DMS153 treated with DMSO at 0.1 percent for 48 hours (cell line): ENCODE data around the gene TET3.

Source experiments
- DNase-seq: peaks from one replicate; lab custom pipeline; 2025; ENCODE audit not compliant: unreplicated experiment; lab: John Stamatoyannopoulos, UW

The TET3 gene

DNA sequence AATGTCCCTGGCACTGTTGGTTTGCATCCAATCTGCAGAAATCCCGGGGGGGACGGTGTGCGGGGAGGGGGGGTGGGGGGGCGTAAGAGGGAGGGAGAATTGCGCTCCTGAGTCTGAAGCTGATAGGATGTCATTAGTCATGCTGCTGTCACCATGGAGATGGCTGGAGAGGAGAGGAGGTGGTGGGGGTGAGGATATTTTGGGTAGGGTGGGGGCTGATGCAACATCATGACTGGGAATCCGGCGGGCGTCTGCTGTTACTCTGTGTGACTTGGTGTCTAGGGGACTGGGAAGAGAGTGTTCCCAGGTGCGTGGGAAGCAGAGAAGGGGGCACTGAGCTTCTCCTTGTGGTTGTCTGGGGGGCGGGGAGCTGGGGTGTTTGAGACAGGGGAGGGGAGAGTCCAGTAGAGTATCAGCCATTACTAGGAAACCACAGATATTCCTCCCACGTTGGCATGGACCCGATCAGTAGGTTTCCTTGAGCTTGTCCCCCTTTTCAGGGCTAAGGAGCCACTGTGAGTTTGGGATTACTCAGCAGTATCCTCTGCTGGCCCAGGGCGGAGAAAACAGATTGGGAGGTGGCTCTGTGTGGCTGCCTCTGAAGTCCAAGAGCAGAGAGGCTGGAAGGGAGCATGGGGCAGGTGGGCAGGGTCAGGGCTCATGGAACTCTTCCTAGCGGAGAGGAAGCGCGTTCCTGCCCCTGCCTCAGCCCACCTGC, 18.9 kb downstream of the TET3 start:
- no peak for DNase-seq

DNA sequence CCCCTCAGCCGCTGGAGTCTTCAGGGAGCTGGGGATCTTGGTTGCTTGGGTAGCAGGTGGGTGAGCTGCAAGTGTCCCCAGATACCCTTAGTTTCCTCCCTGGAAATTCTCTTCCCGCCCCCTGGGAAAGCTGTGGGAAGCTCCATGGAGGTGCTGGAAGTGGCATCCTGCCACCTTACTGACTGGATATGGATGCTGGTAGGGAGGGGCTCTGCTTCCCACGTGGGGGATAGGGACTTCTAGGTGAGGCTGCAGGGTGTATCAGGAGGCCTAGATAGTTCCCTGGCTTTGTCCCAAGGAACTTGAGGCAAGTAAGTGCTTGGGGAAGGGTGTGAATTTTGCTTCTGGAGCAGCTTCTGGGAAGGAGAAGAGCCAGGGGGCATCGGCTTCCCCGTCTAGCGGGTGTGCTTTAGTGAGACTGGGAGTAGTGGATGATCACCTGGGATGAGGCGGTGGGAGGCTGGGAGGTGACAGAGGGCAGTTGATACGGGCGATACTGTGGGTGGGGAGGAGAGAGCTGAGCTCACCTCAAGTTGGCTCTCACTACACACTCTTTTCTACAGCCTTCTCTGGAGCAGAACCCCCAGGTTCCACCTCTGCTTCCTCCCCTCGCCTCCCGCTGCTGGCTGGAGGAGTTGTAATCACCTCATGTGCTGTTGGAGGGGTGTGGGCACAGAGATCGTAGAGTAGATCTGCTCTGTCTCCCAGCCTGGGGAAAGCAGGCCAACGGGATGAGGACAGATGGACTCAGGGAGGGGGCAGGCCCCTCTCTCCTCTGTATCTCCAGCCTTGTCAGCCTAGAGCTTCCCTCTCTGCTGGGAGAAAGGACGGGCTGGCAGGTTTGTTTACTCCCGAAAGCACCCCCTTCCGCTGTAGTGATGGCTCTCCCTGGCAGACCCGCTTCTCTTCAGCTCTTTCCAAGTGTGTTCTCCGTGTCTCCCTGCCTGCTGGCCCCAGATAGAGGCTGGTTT, 19.8 kb downstream of the TET3 start:
- no peak for DNase-seq

GRCh38 chr2:74005786-74006185, 21.1 kb downstream of the TET3 start:
- DNase-seq = no peak

DNA sequence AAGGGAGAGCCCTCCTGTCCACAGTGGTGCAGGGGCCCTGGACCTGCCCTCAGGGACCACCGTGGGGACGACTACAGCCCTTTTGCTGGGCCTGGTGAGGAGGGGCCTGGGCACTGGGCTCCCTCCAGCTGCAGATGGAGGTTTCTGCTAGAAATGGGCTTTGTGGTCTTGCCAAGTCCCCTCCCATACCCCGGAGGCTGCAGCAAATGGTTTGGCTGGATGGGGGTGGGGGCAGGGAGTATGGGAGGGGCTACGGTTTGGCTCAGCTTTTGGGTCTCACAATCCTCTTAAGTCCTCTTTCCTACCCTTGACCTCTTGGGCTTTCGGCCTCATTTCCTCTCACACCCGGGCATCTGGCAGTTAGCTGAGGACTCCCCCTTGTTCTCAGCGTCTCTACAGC, 21.7 kb downstream of the TET3 start:
- DNase-seq = no peak

GRCh38 chr2:74007121-74007520, 22.4 kb downstream of the TET3 start:
- no peak for DNase-seq

- no peak for DNase-seq
These were observed 23.0 kb downstream of the TET3 start for GRCh38 chr2:74007711-74008110.

GRCh38 chr2:74008761-74009395, 24.2 kb downstream of the TET3 start:
- no peak for DNase-seq

- no peak for DNase-seq
These were observed 24.9 kb downstream of the TET3 start for GRCh38 chr2:74009577-74009976.

GRCh38 chr2:74010087-74010541, 25.4 kb downstream of the TET3 start:
- DNase-seq = peak; percentile 86

GRCh38 chr2:74011246-74011645, 26.5 kb downstream of the TET3 start:
- DNase-seq = no peak

DNA sequence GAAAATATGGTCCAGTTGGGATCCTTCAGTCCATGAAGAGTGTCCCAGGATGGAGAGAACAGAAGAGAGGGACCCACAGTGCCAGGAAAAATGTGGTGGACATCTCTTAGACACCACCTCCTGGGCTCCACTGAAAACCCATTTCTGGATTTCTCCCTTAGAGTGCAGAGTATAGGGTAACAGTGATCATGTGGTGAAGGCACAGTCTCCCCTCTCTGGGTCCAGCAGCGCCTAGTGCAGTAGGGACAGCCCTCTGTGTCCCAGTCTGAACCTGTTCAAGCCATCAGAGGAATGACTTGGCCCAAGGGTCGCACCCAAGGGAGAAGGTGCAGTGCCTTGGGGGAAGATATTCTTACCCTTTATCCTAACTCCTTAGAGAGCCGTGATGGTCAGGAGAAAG, 30.1 kb downstream of the TET3 start:
- no peak for DNase-seq

DNA sequence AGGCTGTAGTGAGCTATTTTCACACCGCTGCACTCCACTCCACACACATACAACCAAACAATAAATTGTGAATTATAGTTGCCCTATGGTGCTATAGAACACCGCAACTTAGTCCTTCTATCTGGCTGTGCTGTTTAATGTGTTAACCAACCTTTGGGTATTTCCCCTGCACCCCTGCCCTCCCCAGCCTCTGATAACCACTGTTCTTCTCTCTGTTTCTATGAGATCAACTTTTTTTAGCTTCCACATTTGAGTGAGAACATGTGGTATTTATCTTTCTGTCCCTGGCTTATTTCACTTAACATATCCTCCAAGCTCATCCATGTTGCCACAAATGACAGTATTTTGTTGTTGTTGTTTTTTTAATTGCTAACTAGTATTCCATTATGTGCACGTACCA, 32.5 kb downstream of the TET3 start:
- DNase-seq = no peak

GRCh38 chr2:74019516-74019915, 34.8 kb downstream of the TET3 start:
- DNase-seq = no peak

GRCh38 chr2:74020702-74021406, 36.1 kb downstream of the TET3 start:
- no peak for DNase-seq

DNA sequence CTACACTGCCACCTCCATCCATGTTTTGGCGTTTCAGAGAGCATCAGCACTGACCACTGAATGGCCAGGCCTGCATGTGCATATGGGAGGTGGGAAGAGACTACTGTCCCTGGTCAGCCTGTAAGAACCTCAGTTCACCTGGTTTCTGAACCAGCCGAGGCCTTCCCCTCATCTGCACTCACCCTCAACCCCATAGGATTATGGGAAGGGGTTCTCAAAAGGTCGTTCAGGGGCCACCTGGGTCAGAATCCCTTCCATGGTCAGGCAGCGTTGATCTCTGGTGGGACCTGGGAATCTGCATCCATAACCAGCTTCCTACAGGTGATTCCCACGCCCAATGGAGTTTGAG, 36.7 kb downstream of the TET3 start:
- DNase-seq = no peak

DNA sequence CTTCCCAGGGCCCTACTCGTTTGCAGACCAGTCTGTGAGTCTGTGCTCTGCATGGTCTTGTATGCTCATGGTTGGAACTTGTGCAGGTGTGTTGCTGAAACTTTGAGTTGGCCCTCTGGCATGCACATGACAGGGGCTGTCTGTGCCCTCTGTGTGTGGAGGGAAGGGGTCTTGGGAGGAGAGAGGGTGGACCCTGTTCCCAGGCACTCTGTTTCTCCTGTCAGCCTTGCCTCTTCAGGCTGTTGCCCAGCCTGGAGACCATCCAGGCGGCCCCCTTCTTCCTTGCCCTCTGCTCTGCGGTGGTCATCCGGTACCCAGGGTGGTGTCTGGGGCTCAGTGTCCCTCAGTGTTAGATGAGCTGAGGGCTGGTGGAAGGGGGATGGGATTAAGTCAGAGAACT, 39.5 kb downstream of the TET3 start:
- no peak for DNase-seq

- DNase-seq = no peak
These were observed 41.4 kb downstream of the TET3 start for GRCh38 chr2:74025971-74026612.

DNA sequence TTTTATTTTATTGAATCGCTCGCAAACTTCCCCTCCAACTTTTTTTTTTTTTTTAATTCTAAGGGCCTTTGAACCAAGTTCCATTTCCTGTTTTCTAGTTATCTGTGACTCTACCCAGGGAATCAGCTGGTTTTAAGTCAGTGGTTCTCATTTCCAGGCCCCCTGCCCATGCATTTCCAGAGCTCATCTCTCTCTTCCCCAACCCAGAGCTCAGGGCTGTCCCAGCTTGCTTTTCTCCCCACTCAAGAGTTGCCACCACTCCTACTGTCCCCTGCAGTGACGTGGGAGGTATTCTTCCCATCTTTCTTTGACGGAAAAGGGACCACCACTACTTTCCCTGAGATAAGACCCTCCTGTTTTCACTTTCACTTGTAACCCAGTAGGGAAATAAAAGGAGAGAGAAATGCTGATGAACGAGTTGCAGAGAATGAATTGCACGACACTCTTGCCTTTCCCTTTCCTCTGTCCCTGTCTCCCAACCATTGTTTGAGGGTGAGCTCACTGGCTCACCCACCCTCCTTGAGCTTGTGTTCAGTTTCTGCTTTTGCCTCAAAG, 42.1 kb downstream of the TET3 start:
- no peak for DNase-seq

DNA sequence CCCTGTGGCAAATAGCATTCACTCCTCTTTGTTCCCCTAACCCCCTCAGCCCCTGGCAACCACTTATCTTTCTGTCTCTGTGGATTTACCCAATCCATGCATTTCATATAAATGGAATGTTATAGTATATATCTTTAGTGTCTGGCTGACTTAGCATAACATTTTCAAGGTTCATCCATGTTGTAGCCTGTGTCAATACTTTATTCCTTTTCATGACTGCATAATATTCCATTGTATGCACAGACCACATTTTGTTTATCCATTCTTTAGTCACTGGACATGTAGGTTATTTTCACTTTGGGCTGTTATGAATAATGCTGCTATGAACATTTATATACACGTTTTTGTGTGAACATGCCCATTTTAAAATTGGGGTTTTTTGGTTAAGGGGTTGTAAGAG, 42.8 kb downstream of the TET3 start:
- DNase-seq = no peak

DNA sequence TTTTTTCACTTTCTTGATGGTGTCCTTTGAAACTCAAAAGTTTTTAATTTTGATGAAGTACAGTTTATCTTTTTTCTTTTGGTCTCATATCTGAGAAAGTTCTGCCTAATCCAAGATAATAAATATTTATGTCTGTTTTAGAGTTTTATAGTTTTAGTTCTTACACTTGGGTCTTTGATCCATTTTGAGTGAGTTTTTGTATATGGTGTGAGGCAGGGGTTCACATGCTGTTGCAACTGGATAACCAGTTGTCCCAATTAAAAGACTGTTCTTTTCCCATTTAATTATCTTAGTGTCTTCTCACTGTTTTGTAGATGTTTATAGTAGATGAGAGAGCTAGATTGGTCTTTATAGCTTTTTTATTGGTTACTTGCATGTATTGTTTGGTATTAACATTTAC, 43.6 kb downstream of the TET3 start:
- no peak for DNase-seq
